ENCODE measurements around the gene DDR2. TPM values are rescaled to one million over a fixed set of nuclear protein-coding genes. Genes with fewer than 3 reads are reported as not detected.

The DDR2 gene
- polyA plus RNA-seq, 1 donor: 18.3 TPM

DNA sequence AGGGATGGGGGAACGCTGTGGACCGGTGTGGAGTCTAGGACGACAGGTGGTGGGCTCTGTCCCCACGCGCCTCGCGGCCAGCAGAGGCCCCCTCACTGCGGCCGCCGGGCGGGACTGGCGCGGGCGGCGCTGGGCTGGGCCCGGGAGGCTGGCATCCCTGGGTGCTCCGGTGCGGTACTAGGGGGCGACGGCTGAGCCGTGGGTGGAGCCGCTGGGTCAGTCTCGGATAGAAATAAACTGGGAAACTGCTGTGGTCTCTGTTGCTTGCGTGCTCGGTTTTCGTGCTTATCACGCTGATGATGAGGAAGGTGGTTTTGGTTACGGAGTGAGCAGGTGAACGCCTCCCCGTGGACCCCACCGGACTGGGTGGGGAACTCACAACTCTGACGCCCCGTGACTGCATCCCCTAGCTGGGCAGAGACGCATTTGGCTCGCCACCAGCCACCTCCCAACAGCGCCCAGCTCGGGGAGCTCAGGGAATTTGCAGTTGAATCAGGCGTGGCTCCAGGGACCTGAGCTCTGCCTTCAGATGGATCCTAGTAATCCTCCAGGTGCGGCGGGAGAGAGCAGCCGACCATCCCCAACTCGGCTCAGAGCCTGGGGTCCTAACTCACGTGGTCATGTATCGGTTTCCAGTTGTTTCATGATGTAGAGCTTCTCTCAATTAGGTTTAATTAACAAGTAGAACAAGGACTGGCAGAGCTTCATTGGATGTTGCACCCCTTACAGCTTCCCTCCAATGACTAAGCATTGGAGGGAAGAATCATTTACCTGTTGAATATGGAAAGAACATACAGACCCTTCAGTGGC is 190.3 kb downstream of the DDR2 start:
- no peaks in the 10 kb centered on the region for H3K9me3 ChIP-seq (ENCODE audit: control insufficient read depth, low read depth, low read length)
- peaks cover 20% of the 10 kb centered on the region for H3K27me3 ChIP-seq (ENCODE audit: control insufficient read depth, insufficient read depth, low read length)
- peaks cover 7% of the 10 kb centered on the region for H3K4me1 ChIP-seq (ENCODE audit: control insufficient read depth, insufficient read depth, low read length)
- H3K27ac ChIP-seq (ENCODE audit: low read length): no peak overlapping the region
- no peaks in the 10 kb centered on the region for H3K36me3 ChIP-seq (ENCODE audit: control insufficient read depth, insufficient read depth, low read length)
- DNase-seq: peak in 1 of 2 donors; percentile 25
- WGBS (ENCODE audit: insufficient coverage, low lambda C conversion rate): no CpG with 5 or more reads among the region's 44 CpGs
- H3K4me3 ChIP-seq (ENCODE audit: low read length): peak overlapping the region; percentile 31

DNA sequence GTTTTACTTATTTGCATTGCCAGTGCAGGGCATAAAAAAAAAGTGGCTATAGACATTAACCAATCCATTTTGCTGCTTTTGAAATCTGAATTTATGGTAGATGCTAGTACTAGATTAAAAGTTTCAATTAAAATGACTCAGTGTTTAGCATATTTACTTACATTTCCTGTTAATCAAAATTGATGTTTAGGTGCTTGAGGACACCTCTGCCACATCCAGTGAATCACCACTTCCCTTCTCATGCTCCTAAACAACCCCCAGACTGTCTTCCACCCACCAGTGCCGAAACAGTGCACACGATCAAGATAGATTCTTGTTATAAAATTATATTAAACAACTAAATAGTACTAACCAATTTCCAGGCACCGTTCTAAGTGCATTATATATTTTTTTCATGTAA is 191.0 kb downstream of the DDR2 start:
- peaks cover 7% of the 10 kb centered on the region for H3K4me1 ChIP-seq (ENCODE audit: control insufficient read depth, insufficient read depth, low read length)
- 20% methylated on average over 1 of the region's 3 CpGs for WGBS (ENCODE audit: insufficient coverage, low lambda C conversion rate)
- no peaks in the 10 kb centered on the region for H3K36me3 ChIP-seq (ENCODE audit: control insufficient read depth, insufficient read depth, low read length)
- H3K27ac ChIP-seq (ENCODE audit: low read length): no peak overlapping the region
- peaks cover 20% of the 10 kb centered on the region for H3K27me3 ChIP-seq (ENCODE audit: control insufficient read depth, insufficient read depth, low read length)
- no peak for DNase-seq
- H3K4me3 ChIP-seq (ENCODE audit: low read length): no peak overlapping the region
- H3K9me3 ChIP-seq (ENCODE audit: control insufficient read depth, low read depth, low read length): no peaks in the 10 kb centered on the region

DNA sequence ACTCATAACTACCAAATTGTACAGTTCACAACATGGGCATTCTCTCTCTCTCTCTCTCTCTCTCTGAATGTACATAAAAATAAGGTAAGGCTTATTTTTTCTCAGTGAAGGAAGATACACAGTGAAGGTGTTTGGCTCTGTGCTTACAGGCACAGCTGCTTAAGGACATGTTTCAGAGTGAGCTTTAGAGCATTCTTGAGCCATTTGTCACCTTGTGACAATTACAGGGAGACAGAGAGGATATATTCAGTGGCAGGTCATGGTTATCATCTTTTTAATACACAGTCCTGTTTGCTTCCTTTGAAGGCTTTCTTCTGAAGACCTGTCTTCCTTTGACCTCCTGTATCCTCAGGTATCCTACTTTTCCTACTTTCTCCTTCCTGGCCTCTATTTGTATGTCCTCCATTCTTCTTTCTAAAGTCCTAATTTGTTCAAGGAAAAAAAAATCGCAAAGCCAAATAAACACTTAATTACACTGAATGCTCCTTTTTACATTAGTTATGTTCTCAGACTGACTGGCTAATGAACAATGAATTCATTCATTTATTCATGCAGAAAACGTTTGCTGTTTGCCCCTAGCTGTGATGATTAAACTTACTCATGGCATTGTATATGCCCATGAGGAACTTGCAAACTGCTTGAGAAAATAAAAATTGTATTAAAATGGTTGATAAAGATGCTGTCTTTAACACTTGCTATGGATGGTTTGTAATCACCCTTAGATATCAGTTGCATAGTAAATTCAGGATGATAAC is 191.7 kb downstream of the DDR2 start:
- DNase-seq: peak in 1 of 2 donors; percentile 3
- H3K4me3 ChIP-seq (ENCODE audit: low read length): no peak overlapping the region
- H3K36me3 ChIP-seq (ENCODE audit: control insufficient read depth, insufficient read depth, low read length): no peaks in the 10 kb centered on the region
- H3K9me3 ChIP-seq (ENCODE audit: control insufficient read depth, low read depth, low read length): no peaks in the 10 kb centered on the region
- no CpG with 5 or more reads among the region's 2 CpGs for WGBS (ENCODE audit: insufficient coverage, low lambda C conversion rate)
- H3K27me3 ChIP-seq (ENCODE audit: control insufficient read depth, insufficient read depth, low read length): peaks cover 20% of the 10 kb centered on the region
- peaks cover 7% of the 10 kb centered on the region for H3K4me1 ChIP-seq (ENCODE audit: control insufficient read depth, insufficient read depth, low read length)
- no peak overlapping the region for H3K27ac ChIP-seq (ENCODE audit: low read length)

DNA sequence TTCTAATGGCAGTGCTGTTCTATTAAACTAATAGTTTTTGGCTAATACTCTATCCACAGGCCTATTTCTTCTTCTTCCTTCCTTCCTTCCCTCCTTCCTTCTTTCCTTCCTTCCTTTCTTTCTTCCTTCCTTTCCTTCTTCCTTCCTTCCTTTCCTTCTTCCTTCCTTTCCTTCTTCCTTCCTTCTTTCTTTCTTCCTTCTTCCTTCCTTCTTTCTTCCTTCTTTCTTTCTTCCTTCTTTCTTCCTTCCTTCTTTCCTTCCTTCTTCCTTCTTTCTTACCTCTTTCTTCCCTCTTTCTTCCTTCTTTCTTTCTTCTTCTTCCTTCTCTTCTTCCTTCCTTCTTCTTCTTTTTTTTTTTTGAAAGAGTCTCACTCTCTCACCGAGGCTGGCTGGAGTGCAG is 197.0 kb downstream of the DDR2 start:
- DNase-seq: no peak
- Histone ChIP-seq H3K4me3 (ENCODE audit: low read length) (no peak overlapping the region), H3K27me3 (ENCODE audit: control insufficient read depth, insufficient read depth, low read length) (peaks cover 7% of the 10 kb centered on the region), H3K27ac (ENCODE audit: low read length) (no peak overlapping the region), H3K36me3 (ENCODE audit: control insufficient read depth, insufficient read depth, low read length) (no peaks in the 10 kb centered on the region), H3K4me1 (ENCODE audit: control insufficient read depth, insufficient read depth, low read length) (no peaks in the 10 kb centered on the region), H3K9me3 (ENCODE audit: control insufficient read depth, low read depth, low read length) (no peaks in the 10 kb centered on the region)
- no CpG with 5 or more reads among the region's 1 CpG for whole genome bisulfite sequencing (ENCODE audit: insufficient coverage, low lambda C conversion rate)

DNA sequence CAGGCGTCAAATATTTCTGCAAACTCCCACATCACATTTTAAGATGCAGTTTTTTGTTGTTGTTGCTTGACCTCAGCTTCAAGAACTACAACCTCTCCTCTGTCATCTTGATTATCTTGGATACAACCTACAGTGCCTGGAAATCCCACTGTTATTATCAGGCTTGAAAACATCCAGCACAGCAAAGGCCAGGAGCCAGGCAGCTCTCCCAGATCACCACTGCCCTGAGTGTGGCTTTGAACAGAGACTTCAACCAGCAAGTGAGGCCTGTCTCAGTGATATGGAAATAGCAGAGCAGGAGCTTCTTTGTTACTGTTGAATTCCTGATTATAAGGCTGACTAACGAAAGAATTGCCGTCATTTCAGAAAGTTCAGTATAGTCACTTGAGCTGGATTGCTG is 200.2 kb downstream of the DDR2 start:
- no peak overlapping the region for H3K27ac ChIP-seq (ENCODE audit: low read length)
- no peaks in the 10 kb centered on the region for H3K4me1 ChIP-seq (ENCODE audit: control insufficient read depth, insufficient read depth, low read length)
- WGBS (ENCODE audit: insufficient coverage, low lambda C conversion rate): 90% methylated on average over 2 of the region's 3 CpGs
- H3K36me3 ChIP-seq (ENCODE audit: control insufficient read depth, insufficient read depth, low read length): no peaks in the 10 kb centered on the region
- peaks cover 5% of the 10 kb centered on the region for H3K27me3 ChIP-seq (ENCODE audit: control insufficient read depth, insufficient read depth, low read length)
- H3K9me3 ChIP-seq (ENCODE audit: control insufficient read depth, low read depth, low read length): no peaks in the 10 kb centered on the region
- DNase-seq: no peak
- H3K4me3 ChIP-seq (ENCODE audit: low read length): no peak overlapping the region

DNA sequence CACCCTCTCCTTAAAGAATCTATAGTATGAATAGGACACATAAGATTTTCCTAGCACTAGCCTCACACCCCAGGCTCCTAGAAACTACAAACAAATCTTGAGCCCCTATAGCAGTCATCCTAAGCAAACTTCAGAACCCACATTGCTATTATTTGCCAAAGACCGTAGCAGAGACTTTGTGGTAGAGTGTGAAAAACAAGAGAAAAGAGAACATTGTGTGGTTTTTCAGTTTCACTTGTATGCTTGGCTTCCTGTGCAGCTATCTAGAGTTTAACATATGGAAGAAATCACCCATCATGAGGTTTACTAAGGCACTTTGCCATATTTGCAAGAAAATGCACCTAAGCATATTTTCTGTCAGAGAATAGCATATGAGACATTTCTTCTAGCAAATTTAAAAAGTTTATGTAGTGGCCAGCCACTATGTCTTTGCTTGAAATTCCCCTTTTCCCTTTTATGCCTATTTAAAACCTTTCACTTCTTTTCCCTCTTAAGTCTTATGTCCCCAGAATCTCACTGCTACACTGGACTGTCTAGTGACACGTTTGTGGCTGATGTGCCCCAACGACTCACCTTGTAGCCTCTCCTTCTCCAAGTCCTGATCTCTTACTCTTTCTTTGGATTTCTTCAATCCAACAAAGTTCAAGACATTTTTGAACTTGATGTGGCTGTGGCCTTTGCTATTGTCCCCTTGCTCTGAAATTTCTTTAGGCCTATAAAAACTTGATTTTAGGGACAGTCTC is 203.1 kb downstream of the DDR2 start:
- Histone ChIP-seq H3K27ac (ENCODE audit: low read length) (no peak overlapping the region), H3K36me3 (ENCODE audit: control insufficient read depth, insufficient read depth, low read length) (no peaks in the 10 kb centered on the region), H3K27me3 (ENCODE audit: control insufficient read depth, insufficient read depth, low read length) (peaks cover 5% of the 10 kb centered on the region), H3K4me3 (ENCODE audit: low read length) (no peak overlapping the region), H3K4me1 (ENCODE audit: control insufficient read depth, insufficient read depth, low read length) (no peaks in the 10 kb centered on the region), H3K9me3 (ENCODE audit: control insufficient read depth, low read depth, low read length) (peaks cover 4% of the 10 kb centered on the region)
- 38% methylated on average over 2 of the region's 3 CpGs for WGBS (ENCODE audit: insufficient coverage, low lambda C conversion rate)
- DNase-seq: no peak

Other genes starting within 250 kb of the DDR2 start
- 2.1 TPM for gene SH2D1B, start 220.3 kb upstream of the DDR2 start, polyA plus RNA-seq
- gene UHMK1, start 134.6 kb upstream of the DDR2 start, polyA plus RNA-seq: 38.5 TPM
- 63.2 TPM for gene UAP1, start 70.7 kb upstream of the DDR2 start, polyA plus RNA-seq
- gene HSD17B7, start 158.2 kb downstream of the DDR2 start, polyA plus RNA-seq: 12.3 TPM
- gene CCDC190, start 228.7 kb downstream of the DDR2 start, polyA plus RNA-seq: 0.07 TPM